HG03060 (cell line): ENCODE measurements around the gene THAP8.

Experiments used
- ATAC-seq: cut with Tn5 transposase; IDR thresholded peaks from one replicate; pipeline ENCODE4 v1.9.1; 2021; ENCODE audit warnings: low read depth, moderate number of reproducible peaks; ENCODE audit not compliant: unreplicated experiment

Gene THAP8

DNA sequence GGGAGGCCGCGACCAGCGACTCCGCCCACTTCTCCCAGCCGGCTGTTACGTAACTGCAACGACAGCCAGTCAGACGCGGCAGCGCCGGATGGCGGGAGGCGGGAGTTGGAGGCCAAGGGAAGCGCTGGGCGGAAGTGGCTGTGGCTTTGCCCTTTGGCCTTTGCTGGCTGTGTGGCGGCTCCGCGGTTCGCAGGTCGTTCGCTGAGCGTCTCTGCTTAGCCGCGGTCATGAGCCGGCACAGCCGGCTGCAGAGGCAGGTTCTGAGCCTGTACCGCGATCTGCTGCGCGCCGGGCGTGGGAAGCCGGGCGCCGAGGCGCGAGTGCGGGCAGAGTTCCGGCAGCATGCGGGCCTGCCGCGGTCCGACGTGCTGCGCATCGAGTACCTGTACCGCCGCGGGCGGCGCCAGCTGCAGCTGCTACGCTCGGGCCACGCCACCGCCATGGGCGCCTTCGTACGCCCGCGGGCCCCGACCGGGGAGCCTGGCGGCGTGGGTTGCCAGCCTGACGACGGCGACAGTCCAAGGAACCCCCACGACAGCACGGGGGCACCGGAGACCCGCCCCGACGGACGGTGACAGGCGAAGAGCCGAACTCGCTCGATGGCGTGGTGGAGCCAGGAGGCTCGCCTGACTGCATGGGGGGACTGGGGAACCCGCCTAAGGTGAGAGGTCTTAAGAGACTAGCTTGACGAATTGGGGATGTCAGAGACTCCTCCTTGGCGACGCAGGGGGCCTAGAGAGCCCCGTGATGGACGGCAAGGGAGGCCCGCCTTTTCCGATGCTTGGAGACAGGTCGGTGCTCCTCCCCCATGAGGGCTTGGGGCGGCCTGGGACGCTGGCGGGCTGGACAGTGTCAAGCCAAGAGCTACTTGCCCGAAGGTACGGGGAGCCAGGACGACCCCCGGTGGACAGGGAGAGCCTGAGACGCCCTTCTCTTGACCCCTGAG lies 58.8 kb downstream of the THAP8 start, which contains the start of gene SDHAF1:
Gene SDHAF1, plus strand, starts transcription at position 141 of the 946 bp plus-strand sequence. Its CDS starts 87 bp downstream, at position 228.
- ATAC-seq = peak; percentile 72

GRCh38 chr19:35993923-35994598 lies 60.0 kb downstream of the THAP8 start:
- no peak for ATAC-seq

DNA sequence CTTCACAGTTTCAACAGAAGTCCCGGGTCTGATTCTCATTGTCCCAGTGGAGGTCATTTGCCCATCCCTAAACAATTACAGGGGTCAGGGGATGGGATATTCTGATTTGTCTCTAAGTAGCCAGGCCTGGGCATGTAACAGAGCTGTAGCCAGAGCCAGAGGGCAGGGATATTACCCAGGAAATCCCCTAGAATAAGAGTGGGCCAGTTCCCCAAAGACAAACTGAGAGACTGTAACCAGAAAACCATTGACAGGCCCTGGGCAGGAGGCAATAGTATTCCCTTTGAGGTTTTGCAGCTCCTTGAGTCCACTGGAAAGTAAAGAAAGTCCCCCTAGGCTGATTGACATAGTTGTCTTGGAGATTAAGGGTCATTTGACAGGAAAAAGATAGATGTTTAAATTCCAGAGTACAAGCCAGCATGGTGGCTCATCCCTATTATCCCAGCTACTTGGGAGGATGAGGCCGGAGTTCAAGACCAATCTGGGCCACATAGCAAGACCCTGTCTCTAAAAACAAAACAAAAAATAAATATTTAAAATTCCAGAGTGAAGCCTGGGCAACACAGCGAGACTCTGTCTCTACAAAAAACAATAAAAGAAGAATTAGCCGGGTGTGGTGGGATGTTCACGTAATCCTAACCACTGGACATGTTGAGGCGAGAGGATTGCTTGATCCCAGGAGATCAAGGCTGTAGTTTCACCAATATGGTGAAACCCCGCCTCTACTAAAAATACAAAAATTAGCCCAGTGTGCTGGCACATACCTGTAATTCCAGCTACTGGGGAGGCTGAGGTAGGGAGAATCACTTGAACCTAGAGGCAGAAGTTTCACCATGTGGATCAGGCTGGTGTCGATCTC lies 60.9 kb downstream of the THAP8 start:
- ATAC-seq = no peak

- ATAC-seq = no peak
These were observed 62.2 kb downstream of the THAP8 start for GRCh38 chr19:35991731-35992450.

DNA sequence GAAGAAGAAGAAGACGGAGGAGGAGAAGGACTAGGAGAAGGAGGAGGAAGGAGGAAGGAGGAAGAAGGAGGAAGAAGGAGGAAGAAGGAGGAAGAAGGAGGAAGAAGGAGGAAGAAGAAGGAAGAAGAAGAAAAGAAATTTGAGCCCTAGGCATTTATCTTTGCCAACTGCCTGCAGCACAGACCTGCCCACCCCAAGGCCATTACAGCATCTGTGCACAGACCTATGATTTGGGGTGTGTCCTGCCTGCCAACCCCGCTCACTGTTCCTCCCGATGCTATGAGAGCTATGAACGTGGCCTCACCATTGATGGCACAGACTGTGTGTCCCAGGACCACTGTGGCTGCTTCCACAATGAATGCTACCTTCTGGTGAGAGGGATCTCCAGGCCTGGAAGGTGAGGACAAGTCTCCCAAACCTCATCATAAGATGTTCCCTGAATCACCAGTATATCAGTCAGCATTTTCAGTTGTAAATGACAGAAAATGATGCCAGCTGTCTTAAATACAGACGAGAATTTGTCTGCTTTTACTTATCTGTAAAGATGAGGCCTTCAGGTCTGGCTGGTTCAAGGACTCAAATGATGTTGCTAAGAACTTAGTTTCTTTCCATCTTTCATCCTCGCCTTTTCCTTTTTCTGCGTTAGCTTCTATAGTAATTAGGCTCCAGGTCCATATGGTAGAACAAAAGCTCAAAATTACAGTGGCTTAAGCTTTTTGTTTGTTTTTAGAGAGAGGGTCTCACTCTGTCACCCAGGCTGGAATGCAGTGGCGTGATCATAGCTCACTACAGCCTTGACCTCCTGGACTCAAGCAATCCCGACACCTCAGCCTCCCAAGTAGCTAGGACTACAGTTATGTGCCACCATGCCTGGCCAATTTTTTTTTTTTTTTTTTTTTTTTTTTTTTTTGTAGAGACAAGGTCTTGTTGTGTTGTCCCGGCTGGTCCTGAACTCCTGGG lies 63.0 kb downstream of the THAP8 start:
- ATAC-seq = no peak

- no peak for ATAC-seq
These were observed 63.9 kb downstream of the THAP8 start for GRCh38 chr19:35990156-35990555.

DNA sequence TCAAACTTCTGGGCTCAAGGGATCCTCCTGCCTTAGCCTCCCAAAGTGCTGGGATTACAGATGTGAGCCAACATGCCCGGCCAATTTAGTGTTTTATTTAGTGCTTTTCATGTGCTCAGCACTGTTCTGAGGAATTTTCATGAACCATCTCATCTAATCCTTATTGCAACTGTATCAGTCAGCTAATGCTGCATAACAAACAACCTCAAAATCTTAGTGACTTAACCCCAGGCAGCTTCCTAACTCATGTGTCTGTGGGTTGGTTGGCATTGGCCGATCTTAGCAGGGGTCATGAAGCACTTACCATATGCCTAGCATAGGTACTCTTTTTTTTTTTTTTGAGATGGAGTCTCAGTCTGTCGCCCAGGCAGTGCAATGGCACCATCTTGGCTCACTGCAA lies 65.3 kb downstream of the THAP8 start:
- ATAC-seq = no peak

- no peak for ATAC-seq
These were observed 66.6 kb downstream of the THAP8 start for GRCh38 chr19:35987571-35987896.

DNA sequence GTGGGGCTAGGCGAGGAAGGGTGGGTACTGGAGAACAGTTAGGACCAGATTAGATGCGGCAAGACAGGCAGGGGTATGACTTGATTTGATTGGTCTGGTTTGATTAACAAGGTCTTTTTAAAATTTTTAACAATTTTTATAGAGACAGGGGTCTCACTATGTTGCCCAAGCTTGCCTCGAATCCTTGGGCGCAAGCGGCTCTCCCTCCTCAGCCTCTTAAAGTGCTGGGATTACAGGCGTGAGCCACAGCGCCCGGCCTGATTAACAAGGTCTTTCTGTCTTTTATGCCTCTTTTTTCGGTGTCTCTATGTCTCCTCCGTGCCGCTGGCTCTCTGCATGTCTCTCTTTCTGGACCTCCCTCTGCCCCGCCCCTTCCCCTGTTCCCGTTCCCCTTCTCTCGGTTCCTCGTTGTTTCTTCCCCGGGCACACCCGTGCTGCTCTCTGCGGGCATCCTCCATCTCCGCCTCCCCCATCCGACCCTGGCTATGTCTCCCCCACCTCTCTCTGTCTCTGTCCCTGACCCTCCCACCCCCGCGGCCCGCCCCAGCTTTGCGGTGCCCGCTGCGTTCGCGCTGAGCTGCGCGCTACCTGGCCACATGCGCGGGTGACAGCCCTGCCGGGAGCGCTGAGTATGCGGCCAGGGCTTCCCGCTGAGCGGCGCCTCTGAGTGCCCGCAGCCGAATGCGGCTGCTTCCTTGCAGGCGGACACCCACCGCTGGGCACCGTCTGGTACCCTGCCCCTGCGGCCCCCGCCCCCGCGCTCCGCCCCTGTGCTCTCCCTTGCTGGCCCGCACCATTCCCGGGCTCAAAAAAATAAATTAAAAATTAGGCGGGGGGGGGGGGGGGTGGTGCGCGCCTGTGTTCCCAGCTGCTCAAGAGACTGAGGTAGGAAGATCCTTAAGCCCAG lies 67.2 kb downstream of the THAP8 start:
- no peak for ATAC-seq

GRCh38 chr19:35986111-35986510 lies 68.0 kb downstream of the THAP8 start:
- no peak for ATAC-seq
